HEK293 (cell line): ENCODE results near the gene NIP7.

Experiments used
- CTCF ChIP-seq: fragments of 450-650 bp; formaldehyde crosslinking; IDR thresholded peaks from 2 replicates; pipeline ENCODE4 v1.5.1; 2016; ENCODE audit warnings: missing biosample characterization, missing genetic modification characterization
- PRDM10 ChIP-seq: fragments of 450-650 bp; formaldehyde crosslinking; IDR thresholded peaks from 2 replicates; pipeline ENCODE4 v1.5.1; 2016; ENCODE audit warnings: missing biosample characterization, missing genetic modification characterization
- YY1 ChIP-seq: fragments of 450-650 bp; formaldehyde crosslinking; IDR thresholded peaks from 2 replicates; pipeline ENCODE4 v1.5.1; 2018; ENCODE audit warnings: missing biosample characterization, missing genetic modification characterization
- ZBTB49 ChIP-seq: fragments of 450-650 bp; formaldehyde crosslinking; IDR thresholded peaks from 2 replicates; pipeline ENCODE4 v1.5.1; 2016; ENCODE audit warnings: missing biosample characterization, missing genetic modification characterization, low read depth
- ZNF24 ChIP-seq: fragments of 450-650 bp; formaldehyde crosslinking; IDR thresholded peaks from 2 replicates; pipeline ENCODE4 v1.5.1; 2016; ENCODE audit warnings: missing biosample characterization, missing genetic modification characterization
- ZNF394 ChIP-seq: fragments of 450-650 bp; formaldehyde crosslinking; IDR thresholded peaks from 2 replicates; pipeline ENCODE4 v1.5.1; 2016; ENCODE audit warnings: missing biosample characterization, missing genetic modification characterization, mild to moderate bottlenecking, moderate library complexity, borderline replicate concordance
- ZNF621 ChIP-seq: fragments of 450-650 bp; formaldehyde crosslinking; IDR thresholded peaks from 2 replicates; pipeline ENCODE4 v1.5.1; 2017; ENCODE audit warnings: missing biosample characterization, missing genetic modification characterization
- ZNF776 ChIP-seq: fragments of 450-650 bp; formaldehyde crosslinking; IDR thresholded peaks from 2 replicates; pipeline ENCODE4 v1.5.0; 2017; ENCODE audit warnings: missing biosample characterization, missing genetic modification characterization, borderline replicate concordance
- TF ChIP-seq, protein P1 (sequence below): fragments of 450-650 bp; formaldehyde crosslinking; IDR thresholded peaks from 2 replicates; pipeline ENCODE4 v1.5.1; 2016; ENCODE audit warnings: missing biosample characterization, missing genetic modification characterization
- TF ChIP-seq, protein P2 (sequence below): fragments of 450-650 bp; formaldehyde crosslinking; IDR thresholded peaks from 2 replicates; pipeline ENCODE4 v1.5.1; 2016; ENCODE audit warnings: missing biosample characterization, missing genetic modification characterization
- TF ChIP-seq, protein P3 (sequence below): fragments of 450-650 bp; formaldehyde crosslinking; IDR thresholded peaks from 2 replicates; pipeline ENCODE4 v1.5.1; 2016; ENCODE audit warnings: missing biosample characterization, missing genetic modification characterization

DNA sequence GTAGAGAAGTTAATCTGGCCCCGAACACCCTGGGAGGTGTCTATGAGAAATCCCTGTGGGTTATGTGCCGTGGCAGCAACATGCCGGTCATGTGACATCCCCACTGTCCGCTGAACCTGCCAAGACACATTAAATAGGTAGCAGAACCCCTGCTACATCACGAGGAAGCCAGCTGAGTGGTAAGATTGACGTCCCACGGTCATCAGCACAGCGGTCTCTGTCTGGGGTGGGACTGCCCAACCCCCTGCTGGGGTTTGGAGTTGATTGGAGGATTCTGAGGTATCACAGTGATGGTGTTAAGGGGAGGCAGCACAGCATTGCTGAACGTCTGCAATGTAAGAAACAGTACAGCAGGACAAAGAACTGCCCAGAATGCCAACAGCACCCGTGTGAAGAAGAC lies 10.0 kb downstream of the NIP7 start:
- TF ChIP-seq ZNF621 (tag by site-specific recombination) (no peak), CTCF (tag by site-specific recombination) (no peak), ZNF24 (tag by site-specific recombination) (no peak), ZBTB49 (tag by site-specific recombination) (no peak), ZNF394 (tag by site-specific recombination) (no peak), ZNF776 (tag by site-specific recombination) (no peak), YY1 (no peak), PRDM10 (tag by site-specific recombination) (no peak)
- TF ChIP-seq, protein P1, sequence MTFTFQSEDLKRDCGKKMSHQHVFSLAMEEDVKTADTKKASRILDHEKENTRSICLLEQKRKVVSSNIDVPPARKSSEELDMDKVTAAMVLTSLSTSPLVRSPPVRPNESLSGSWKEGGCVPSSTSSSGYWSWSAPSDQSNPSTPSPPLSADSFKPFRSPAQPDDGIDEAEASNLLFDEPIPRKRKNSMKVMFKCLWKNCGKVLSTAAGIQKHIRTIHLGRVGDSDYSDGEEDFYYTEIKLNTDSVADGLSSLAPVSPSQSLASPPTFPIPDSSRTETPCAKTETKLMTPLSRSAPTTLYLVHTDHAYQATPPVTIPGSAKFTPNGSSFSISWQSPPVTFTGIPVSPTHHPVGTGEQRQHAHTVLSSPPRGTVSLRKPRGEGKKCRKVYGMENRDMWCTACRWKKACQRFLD (tag by site-specific recombination): no peak
- TF ChIP-seq, protein P2, sequence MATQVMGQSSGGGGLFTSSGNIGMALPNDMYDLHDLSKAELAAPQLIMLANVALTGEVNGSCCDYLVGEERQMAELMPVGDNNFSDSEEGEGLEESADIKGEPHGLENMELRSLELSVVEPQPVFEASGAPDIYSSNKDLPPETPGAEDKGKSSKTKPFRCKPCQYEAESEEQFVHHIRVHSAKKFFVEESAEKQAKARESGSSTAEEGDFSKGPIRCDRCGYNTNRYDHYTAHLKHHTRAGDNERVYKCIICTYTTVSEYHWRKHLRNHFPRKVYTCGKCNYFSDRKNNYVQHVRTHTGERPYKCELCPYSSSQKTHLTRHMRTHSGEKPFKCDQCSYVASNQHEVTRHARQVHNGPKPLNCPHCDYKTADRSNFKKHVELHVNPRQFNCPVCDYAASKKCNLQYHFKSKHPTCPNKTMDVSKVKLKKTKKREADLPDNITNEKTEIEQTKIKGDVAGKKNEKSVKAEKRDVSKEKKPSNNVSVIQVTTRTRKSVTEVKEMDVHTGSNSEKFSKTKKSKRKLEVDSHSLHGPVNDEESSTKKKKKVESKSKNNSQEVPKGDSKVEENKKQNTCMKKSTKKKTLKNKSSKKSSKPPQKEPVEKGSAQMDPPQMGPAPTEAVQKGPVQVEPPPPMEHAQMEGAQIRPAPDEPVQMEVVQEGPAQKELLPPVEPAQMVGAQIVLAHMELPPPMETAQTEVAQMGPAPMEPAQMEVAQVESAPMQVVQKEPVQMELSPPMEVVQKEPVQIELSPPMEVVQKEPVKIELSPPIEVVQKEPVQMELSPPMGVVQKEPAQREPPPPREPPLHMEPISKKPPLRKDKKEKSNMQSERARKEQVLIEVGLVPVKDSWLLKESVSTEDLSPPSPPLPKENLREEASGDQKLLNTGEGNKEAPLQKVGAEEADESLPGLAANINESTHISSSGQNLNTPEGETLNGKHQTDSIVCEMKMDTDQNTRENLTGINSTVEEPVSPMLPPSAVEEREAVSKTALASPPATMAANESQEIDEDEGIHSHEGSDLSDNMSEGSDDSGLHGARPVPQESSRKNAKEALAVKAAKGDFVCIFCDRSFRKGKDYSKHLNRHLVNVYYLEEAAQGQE (tag by site-specific recombination): no peak
- TF ChIP-seq, protein P3, sequence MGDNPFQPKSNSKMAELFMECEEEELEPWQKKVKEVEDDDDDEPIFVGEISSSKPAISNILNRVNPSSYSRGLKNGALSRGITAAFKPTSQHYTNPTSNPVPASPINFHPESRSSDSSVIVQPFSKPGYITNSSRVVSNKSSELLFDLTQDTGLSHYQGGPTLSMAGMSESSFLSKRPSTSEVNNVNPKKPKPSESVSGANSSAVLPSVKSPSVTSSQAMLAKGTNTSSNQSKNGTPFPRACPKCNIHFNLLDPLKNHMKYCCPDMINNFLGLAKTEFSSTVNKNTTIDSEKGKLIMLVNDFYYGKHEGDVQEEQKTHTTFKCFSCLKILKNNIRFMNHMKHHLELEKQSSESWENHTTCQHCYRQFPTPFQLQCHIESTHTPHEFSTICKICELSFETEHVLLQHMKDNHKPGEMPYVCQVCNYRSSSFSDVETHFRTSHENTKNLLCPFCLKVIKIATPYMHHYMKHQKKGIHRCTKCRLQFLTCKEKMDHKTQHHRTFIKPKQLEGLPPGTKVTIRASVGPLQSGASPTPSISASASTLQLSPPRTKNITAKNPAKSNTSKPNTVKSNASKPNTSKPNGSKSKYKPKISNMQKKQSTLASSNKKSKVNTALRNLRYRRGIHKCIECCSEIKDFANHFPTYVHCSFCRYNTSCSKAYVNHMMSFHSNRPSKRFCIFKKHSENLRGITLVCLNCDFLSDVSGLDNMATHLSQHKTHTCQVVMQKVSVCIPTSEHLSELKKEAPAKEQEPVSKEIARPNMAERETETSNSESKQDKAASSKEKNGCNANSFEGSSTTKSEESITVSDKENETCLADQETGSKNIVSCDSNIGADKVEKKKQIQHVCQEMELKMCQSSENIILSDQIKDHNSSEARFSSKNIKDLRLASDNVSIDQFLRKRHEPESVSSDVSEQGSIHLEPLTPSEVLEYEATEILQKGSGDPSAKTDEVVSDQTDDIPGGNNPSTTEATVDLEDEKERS: no peak
